AG10803 (cell line): ENCODE results near the gene TTLL6.

ENCODE experiments used
- DNase-seq: peaks from one replicate; pipeline ENCODE4 v3.0.0; 2010; ENCODE audit warnings: low read depth
- H3K4me3 ChIP-seq: 2 replicates; pipeline ENCODE4 v1.5.1; 2011; ENCODE audit warnings: mild to moderate bottlenecking, low read length, control low read depth
- CTCF ChIP-seq: conservative IDR thresholded peaks from 2 replicates; pipeline ENCODE4 v1.5.1; 2011; ENCODE audit warnings: mild to moderate bottlenecking, low read length, control low read depth, inconsistent platforms

Gene TTLL6

GRCh38 chr17:48776602-48777001 is 40.4 kb downstream of the TTLL6 start:
- no peak overlapping the region for H3K4me3 ChIP-seq
- no peak for DNase-seq
- TF ChIP-seq CTCF = no peak

- no peak overlapping the region for H3K4me3 ChIP-seq
- no peak for DNase-seq
- TF ChIP-seq CTCF = no peak
Observed at GRCh38 chr17:48773245-48773644, 43.8 kb downstream of the TTLL6 start.

- DNase-seq = peak; percentile 8
- TF ChIP-seq CTCF = no peak
- H3K4me3 ChIP-seq = no peak overlapping the region
Observed at GRCh38 chr17:48770954-48771353, 46.1 kb downstream of the TTLL6 start.

GRCh38 chr17:48769009-48769675 is 47.9 kb downstream of the TTLL6 start:
- no peak for TF ChIP-seq CTCF
- no peak for DNase-seq

GRCh38 chr17:48767263-48767774 is 49.7 kb downstream of the TTLL6 start:
- TF ChIP-seq CTCF = no peak
- H3K4me3 ChIP-seq = no peak overlapping the region
- no peak for DNase-seq

More at GRCh38 chr17:48769009-48769675, 47.9 kb downstream of the TTLL6 start:
- H3K4me3 ChIP-seq = no peak overlapping the region

GRCh38 chr17:48761114-48761513 is 55.9 kb downstream of the TTLL6 start:
- H3K4me3 ChIP-seq = no peak overlapping the region
- no peak for DNase-seq
- TF ChIP-seq CTCF = no peak

GRCh38 chr17:48760411-48760810 is 56.6 kb downstream of the TTLL6 start:
- no peak for TF ChIP-seq CTCF
- H3K4me3 ChIP-seq = no peak overlapping the region
- no peak for DNase-seq
